Stimulated activated CD4-positive, alpha-beta T cell treated with anti-CD3 and anti-CD28 coated beads, TNF-alpha, amount 100 ng/mL, for 1 hour (primary cell): ENCODE measurements around the gene RIGI.
A peak's percentile ranks its signal among the peaks of the same experiment; 100 is the strongest.
"Not testable (repeated sequence)": the region's sequence is repeated elsewhere in the genome, so short reads cannot be mapped to it uniquely, and the experiment has no call there.

Experiments
- DNase-seq, 3 donors: peaks; one replicate each; pipeline ENCODE4 v3.0.0-alpha.2; 2020; ENCODE audit warnings: low read depth in 3 of 3, low spot score in 1 of 3

Gene RIGI

DNA sequence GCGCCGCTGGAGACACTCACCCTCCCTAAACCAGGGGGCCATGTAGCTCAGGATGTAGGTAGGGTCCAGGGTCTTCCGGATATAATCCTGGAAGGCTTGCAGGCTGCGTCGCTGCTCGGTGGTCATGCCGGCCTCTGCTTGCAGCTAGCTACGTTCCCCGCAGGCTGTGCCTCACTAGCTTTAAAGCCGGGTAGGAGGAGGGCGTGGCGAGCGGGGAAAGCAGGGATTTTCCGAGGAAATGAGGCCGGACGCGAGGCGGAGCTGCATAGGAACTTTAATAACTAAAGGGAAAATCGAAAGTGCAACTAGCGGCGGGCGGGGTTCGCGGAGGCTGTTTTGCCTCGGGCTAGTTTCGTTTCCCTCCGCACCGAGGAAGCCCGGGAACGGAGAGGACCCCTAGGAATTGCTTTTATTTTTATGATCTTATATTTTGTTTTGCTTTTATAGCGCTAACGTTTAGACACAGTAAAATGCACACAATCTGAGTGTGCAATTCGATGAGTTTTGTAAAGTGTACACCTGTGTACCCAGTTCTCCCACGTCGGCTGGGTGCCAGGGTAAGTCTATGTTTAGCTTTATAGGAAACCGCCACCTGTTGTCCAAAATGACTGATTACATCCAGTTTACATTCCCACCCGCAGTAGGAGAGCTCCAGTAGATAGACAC lies at the start of gene RIGI:
RIGI (minus strand) TSS at position 156 of the 666 bp plus-strand sequence; CDS start at position 126, 30 bp downstream.
- peak; percentile 49 to 58 (median 58) for DNase-seq

DNA sequence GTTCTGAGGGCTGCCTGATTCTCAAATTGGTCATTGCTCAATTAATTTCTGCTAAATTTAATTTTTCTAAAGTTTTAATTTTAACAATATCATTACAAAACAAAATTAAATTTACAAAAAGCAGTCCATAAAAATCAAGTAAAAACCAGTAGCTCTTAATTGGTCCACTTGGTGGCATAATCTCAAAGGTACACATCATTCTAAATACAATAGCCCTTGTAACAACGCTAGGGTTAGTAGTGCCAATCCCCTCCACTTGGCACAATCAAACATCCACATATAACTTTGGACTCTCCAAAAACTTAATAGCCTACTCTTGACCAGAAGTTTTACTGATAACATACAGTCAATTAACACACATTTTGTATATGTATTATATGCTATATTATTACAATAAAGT lies 48.9 kb upstream of the RIGI start:
- no peak for DNase-seq

DNA sequence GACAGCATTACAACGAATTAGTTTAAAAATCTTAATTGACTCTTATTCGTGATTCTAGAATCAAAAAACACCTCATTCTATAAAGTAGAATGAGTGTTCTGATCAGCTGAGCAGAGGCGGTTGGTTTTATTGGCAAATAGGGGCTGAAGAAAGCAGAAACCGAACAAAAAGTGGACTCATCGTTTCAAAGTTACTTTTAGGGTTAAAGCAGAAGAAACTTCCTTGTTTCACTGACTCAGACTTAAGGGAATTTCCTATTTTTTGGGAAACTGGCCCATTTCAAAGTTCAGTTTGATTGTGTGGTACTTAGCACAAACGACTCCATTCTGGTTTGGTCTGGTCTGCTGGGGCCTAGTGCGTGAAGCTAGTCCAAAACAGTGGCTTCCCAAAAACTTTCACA lies 47.8 kb upstream of the RIGI start:
- no peak for DNase-seq

DNA sequence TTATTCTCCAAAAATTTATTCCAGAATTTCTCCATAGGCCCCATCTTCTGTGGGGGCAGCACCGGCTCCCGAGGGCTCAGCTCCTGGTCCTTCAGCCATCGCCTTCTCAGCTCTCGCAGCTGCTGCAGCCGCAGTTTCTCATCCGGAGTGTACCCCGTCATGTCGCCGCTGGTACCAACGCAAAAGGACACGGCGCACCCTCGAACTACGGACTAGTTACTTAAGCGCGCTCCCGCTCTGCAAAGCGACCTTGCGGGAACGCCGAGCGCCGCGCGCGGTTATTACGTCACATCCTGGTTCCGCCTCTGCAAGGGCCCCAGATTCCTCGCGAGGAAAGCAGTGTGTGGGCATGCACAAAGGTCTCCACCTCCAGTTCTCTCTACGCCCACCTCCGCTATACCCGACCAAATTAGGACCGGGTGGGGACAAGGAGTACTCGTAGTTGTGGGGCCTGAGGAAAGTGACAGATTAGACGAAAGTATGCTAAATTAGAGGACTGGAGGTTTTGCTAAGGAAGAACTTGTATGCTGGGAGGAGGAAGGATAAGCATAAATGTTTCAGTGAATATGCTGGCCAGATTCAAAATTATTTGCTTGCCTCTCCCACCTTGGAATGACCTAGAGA lies 47.0 kb upstream of the RIGI start, which contains the start of gene NDUFB6:
NDUFB6 (minus strand) TSS at position 260 of the 624 bp plus-strand sequence; CDS start at position 161, 99 bp downstream.
- peak; percentile 81 to 93 (median 88) for DNase-seq

DNA sequence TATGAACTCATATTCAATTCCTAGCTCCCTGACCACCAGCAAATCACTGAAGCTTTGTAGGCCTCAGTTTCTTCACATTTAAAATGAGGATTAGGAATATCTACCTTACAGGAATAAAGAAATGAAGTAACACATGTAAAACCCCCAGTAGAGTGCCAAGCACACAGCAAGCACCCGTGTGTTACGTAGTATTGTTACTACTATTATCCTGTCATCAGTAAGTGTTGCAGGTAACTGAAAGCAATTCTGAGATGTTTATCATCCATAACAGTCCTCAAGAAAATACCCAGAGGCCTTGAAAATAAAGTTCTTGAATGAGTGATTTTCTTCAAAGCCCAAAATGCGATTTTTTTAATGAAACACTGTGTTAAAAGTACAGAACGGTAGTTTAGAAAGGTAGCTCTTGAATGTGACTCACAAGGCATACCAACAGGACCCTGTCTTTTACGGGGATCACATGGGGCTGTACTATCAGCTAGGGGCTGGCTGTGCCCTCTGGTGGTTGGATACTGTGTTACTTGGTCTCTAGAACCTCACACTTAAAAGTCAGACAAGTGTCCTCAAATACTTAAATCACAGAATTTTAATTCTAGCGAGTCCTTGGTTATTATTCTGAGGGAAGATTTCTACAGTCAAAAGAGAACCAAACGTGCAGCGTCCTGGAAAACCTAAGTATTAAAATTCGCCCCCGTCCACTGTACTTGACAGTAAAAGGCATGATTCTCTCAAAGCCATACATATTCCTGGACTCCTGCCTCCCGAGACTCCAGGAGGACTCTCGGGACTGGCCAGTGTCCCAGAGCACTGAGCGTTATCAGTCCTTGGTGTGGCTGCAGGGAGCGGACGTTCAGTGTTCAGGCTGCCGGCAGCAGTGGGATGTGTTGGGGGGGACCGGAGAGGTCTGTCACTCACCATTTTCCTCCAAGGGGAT lies 46.2 kb upstream of the RIGI start:
- DNase-seq = peak; percentile 45 to 51 (median 47)

DNA sequence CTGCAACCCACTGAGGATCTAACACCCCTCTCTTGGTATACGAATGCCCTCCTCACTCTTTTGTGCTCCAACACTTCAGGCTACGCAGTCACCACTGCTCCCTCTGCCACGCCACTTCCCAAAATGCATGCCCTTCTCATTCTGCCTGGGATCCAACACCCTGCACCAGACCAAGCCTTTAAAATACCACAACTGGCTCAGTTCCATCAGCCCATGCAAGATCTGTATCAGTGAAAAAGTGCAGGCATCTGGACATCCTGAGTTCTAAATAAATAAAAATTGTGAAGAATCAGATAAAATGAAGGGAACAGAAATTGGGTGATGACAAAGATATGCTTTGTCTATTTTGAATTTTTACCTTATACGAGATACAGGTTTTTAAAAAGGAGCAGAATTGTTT lies 44.3 kb upstream of the RIGI start:
- DNase-seq = no peak

DNA sequence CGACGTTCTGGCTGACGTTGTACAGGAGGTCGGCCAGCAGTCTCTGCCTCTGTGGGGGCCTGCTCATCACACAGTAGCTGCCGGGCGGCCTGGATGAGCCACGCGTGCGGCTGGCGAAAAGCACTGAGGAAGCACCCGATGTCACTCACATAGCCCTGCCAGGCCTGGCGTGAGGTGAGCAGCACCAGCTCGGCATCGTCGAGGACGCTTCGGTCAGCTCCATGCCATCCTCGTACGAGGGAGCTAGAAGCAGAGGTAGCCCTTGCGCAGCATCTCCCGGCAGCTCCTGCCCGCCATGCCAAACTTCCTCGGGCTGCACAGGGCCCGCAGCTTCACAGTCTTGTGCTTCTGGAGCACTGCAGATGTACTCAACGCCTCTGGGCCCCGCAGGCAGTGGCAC lies 40.8 kb upstream of the RIGI start:
- DNase-seq = no peak

DNA sequence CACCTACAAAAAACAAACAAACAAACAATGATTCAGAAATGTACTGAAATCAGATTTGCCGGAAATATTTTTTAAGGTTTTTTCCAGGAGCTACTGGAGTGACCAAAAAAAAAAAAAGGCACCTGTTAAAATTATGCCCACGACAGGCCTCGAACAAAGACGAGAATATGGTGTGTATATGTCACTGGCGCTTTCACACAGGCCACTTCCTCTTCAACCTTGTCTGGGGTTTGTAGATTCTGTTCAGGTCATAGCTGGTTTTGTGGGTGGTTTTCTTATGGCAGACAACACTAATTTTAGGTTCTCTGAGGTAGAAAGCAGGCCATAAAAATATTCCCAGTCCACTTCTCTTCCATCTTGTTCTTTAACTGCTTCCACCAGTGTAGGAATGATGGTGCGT lies 40.0 kb upstream of the RIGI start:
- DNase-seq = no peak

DNA sequence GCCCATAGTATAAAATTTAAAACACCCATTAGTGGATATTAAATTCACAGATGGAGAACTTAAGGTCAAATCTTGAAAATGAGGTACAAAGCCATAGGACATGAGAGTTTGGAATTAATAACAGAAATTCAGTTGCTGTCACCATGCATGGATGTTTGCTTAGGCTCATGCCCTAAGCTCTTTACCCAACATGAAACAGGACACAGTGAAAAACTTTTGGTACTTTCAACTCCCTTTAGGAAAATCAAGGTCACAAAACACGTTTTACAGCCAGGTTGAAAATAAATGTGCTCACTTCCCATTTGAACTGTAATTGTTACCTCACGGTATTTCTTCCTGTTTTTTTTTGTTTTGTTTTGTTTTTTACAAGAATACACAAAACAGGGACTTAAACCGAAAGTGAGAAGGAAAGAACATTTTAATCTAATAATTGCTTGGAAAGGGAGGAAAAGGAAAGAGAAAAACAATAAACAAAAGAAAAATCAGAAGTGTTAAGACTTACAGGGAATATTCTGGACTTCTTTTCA lies 32.5 kb upstream of the RIGI start:
- no peak for DNase-seq

DNA sequence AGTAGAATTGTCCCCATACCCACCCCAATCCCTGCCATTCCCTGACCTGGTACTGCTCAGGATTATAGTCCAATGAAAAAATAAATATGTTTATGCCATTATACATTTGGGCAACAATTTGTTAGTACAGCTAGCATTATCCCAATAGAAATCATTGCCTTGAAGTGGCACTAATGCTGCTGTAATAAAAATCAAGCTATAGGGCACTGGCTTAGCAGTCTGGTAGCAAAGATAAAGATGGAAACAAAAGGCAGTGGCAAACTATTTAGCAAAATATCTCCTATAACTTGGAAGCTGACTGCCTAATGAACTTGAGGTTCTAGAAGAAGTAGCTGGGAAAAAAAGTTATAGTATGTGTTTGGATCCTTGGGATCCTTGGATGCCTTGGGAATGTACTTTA lies 28.6 kb upstream of the RIGI start:
- no peak for DNase-seq

DNA sequence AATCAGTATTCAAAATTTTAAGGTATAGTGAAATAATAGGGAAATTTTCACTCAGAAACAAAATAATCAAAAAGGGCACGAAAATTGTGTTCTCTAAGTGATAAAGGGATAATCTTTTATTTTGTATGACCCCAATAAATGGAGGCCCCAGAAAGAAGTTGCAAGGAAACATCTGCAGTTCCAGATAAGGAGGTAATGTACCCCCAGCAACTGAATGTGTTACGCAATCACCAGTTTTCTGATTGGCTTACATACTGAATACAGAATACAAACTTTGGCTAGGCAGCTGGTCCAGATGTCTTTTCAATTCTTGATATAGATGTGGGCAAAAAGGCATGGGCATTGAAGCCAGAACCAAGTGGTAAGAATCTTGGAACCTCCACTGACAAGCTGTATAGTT lies 28.1 kb upstream of the RIGI start:
- DNase-seq = no peak

DNA sequence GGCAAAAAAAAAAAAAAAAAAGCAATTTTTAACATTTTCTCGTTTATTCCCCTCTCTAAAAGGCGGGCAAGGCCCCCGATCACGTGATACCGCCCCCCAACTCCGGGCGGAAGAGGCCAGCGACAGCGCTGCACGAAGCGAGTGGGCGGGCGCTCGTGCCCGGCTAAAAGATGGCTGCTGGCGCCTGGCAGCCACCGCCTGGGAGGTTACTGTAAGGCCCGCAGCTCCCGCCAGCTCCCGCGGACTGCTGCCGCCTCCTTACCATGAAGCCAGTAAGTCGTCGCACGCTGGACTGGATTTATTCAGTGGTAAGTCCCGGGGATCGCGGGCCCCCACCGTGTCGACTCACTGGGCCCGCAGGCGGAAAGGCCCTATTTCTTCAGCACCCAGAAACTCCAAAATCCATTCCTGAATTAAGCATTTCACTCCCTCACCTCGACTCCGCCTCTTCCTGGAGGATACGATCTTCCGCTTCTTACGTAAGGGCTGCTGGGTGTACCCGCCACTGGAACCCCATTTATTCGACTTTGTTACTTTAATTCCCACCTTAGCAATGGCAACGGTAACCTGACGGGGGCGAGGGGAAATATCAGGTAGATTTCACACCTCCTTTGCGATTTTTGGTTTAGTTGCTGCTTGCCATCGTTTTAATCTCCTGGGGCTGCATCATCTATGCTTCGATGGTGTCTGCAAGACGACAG lies 26.3 kb upstream of the RIGI start, which contains the start of the genes SMIM27 and TOPORS:
SMIM27 (plus strand) TSS at position 156 of the 701 bp plus-strand sequence; CDS start at position 264, 108 bp downstream.
TOPORS (minus strand) TSS at position 415 of the 701 bp plus-strand sequence; CDS start at position 265, 150 bp downstream.
- peak; percentile 62 to 90 (median 75) for DNase-seq

DNA sequence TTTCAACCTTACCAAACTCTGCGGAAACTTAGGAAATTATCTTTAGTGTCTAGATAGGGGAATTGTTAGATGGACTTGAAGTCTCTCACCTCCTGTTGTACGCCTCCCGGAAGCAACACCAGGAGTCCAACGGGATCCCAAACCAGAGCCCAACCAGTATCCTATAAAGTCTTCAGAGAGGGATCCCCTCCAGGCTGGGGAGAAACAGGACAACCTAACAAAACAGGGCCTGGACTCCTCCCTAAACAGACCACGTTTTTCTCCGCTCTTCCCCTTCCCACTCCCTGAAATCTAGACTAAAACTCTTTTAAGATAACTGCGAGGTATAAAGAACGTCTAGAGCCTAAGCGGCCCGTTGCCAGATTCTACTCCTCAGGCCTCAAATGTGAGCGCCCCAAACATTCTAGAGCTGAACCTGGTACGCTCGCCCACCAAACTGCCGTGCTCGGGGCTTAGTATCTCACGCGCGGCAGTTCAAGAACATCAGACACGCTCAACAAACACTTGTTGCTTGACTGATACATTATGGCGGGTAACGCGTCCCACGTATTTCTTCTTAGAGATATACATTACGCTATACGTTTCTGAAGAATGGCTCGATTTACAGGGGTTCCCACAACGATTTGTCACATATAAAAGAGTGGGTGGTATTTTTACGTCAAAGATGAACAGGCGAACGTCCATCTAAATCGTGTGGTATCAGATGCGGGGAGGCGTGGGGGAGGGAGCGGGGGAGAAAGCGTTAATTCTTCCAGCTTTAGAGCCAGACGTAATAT lies 25.5 kb upstream of the RIGI start:
- peak in 1 of 3 donors; percentile 31 for DNase-seq

DNA sequence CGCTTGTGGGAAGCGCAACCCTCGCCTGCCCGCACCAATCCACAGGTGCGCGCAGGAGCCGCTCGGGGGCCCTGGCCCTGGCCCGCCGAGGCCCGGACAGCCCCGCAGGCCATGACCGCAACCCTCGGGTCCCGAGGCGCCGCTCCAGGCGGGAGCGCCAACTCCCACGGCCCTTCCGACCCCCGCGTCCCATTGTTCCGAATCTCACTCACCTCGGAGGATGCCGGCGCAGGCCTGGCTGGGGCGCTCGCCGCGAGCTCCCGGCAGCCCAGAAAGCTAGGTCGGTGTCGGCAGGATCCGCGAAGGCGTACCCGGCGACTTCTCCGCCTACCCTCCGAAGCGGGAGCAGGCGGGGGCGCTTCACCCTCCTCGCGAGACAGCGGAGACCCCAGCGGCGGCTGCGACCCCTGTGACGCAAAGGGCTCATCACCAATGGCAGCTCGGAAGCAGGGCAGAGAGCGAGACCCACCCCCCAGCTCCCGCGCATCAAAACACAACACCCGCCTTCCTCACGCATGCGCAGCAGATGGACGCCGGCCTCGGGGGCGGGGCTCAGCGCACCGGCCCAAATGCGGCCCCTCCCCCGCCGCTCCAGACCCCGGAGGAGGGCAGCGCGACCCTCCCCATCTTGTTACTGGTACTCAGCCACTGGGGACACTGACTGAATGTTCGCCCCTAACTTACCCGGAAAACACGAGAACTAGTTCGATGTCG lies 24.7 kb upstream of the RIGI start:
- DNase-seq = peak; percentile 88

DNA sequence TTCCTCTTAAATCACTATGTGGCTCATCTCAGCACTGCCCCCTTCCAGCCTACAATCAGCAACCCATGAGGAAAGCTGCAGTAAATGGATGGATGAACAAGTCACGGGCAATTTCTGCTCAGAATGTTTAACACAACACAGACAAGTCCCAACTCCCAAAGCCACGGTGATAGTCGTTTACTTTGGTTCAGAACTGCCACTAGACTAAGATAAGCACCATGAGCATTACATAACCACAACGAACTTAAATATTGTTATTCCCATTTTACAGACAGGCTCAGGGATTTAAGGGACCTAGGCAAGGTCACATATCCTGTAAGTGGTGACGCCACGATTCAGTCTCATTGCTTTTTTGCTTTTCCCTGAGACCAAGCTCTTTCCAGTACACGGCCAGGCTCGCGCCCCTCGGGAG lies 24.2 kb upstream of the RIGI start:
- DNase-seq = no peak

DNA sequence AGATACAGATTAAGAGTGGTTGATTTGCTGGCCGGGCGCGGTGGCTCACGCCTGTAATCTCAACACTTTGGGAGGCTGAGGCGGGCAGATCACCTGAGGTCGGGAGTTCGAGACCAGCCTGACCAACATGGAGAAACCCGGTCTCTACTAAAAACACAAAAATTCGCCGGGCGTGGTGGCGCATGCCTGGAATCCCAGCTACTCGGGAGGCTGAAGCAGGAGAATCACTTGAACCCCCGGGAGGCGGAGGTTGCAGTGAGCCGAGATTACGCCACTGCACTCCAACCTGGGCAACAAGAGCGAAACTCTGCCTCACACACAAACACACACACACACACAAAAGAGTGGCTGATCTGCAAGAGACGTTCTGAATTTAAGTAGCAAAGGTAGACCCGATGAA lies 22.2 kb upstream of the RIGI start:
- not testable (repeated sequence) for DNase-seq

DNA sequence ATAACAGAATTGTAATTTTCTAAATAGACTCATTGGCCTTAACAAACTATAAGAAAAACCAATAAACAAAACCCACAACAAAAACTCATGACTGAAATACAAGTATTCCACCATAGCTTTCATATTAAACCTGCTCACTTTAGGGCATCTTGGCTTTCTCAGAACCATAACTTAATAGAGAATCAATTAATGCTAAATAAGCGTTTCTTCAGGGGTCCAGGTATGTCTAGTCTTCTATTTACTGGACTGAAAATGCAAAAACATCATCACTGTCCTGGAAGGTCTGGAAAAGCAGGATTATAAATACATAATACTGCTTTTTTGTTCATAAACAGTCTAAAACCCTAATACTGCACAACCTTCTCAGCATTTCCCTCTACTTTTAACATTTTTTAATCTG lies 19.9 kb upstream of the RIGI start:
- no peak for DNase-seq

DNA sequence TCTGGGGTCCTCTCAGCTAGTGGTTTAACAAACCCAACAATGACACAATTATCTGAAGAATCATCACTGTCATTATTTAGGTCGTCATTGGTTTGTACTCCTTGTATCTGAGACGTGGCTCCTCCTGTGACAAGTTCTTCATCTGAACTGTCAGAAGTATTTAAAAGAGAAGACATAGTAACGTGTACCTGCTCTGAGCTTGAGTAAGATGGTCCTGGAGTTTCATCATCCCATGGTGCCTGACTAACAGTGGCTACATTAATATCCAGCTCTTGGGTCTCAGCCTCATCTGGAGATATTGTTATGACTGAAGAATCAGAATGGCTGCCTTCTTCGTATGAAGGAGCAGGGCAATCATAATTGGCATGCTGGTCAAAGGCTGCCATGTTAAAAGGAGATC lies 17.1 kb upstream of the RIGI start:
- DNase-seq = no peak

DNA sequence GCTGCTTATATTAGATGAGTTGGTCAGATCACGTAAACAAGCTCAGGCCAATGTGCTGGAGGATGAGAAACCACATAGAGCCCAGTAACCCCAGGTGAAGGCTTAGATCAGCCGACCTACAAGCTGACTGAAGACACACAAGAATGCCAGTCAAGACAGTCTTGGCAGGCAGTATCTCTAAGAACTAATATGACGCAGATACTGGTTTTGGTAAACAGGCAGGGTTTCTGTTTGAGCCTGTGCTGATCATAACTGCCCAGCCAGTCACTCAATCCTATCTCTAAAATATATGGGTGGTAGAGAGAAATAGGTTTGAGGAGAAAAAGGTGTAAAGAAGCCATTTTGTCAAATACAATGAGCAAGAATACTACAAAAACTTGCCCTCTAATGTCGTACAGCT lies 7.8 kb upstream of the RIGI start:
- DNase-seq = no peak
